22Rv1 (cell line): ENCODE data around the gene INSYN2B.
"Not testable (repeated sequence)": the region's sequence is repeated elsewhere in the genome, so short reads cannot be mapped to it uniquely, and the experiment has no call there.

Experiments
- H3K27ac ChIP-seq: fragments of 450-650 bp; 2 replicates; pipeline ENCODE4 v1.5.1; 2017
- ZFX ChIP-seq: fragments of 450-650 bp; IDR thresholded peaks from 2 replicates; pipeline ENCODE4 v1.6.1; 2017; ENCODE audit warnings: antibody characterized with exemption, borderline replicate concordance
- TF ChIP-seq, protein P1 (sequence below): fragments of 450-650 bp; IDR thresholded peaks from 2 replicates; pipeline ENCODE4 v1.5.1; 2017; ENCODE audit warnings: mild to moderate bottlenecking

Gene INSYN2B

DNA sequence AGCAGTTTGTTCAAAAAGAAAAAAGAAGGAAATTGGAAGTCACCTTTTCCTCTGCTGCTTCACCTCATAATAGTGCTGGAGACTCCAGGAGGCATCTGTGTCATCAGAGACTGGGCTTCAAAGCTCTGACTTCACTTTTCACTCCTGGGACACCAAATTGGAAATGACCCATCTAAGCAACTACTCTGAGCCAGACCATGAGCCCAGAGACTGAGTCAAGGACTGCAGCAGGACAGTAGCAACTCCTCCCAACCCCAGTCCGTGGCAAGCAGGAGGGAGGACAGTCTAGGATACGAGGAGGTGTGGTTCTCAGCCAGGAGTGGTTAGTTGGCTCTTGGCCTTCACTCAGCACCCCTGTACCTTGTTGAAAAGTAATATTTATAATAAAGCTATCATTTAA is 131.5 kb downstream of the INSYN2B start:
- H3K27ac ChIP-seq, result no peak overlapping the region
- no peak for TF ChIP-seq ZFX

GRCh38 chr5:169848271-169848670 is 132.0 kb downstream of the INSYN2B start:
- TF ChIP-seq, protein P1, sequence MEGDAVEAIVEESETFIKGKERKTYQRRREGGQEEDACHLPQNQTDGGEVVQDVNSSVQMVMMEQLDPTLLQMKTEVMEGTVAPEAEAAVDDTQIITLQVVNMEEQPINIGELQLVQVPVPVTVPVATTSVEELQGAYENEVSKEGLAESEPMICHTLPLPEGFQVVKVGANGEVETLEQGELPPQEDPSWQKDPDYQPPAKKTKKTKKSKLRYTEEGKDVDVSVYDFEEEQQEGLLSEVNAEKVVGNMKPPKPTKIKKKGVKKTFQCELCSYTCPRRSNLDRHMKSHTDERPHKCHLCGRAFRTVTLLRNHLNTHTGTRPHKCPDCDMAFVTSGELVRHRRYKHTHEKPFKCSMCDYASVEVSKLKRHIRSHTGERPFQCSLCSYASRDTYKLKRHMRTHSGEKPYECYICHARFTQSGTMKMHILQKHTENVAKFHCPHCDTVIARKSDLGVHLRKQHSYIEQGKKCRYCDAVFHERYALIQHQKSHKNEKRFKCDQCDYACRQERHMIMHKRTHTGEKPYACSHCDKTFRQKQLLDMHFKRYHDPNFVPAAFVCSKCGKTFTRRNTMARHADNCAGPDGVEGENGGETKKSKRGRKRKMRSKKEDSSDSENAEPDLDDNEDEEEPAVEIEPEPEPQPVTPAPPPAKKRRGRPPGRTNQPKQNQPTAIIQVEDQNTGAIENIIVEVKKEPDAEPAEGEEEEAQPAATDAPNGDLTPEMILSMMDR, result no peak
- TF ChIP-seq ZFX, result no peak
- no peak overlapping the region for H3K27ac ChIP-seq

- no peak overlapping the region for H3K27ac ChIP-seq
- TF ChIP-seq ZFX, result no peak
- TF ChIP-seq, protein P1, result no peak
Measured at GRCh38 chr5:169847519-169847918, 132.8 kb downstream of the INSYN2B start.

DNA sequence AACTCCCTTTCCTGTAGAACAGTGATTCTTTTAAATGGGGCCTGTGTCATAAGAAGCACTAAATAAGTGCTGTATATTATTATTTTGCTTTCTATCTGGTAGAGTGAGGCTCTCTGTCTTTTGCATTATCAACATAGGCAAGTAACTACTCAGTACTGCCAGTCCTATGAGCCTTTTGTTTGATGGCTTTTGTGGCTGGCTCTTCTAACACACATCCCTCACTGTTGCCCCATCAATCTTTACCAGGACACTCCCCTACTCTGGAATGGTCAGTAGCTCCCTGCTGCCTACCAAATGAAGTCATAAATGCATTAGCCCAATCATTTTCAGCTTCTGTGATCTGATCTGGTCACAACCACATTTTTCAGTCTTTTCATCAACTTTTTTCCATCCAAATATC is 137.6 kb downstream of the INSYN2B start:
- H3K27ac ChIP-seq, result no peak overlapping the region
- TF ChIP-seq, protein P1, result no peak
- TF ChIP-seq ZFX, result no peak

GRCh38 chr5:169840405-169840804 is 139.9 kb downstream of the INSYN2B start:
- no peak for TF ChIP-seq ZFX
- TF ChIP-seq, protein P1, result no peak
- no peak overlapping the region for H3K27ac ChIP-seq

- H3K27ac ChIP-seq, result no peak overlapping the region
- TF ChIP-seq, protein P1, result no peak
- TF ChIP-seq ZFX, result no peak
Measured at GRCh38 chr5:169838688-169839087, 141.6 kb downstream of the INSYN2B start.

- H3K27ac ChIP-seq, result no peak overlapping the region
- no peak for TF ChIP-seq ZFX
- TF ChIP-seq, protein P1, result no peak
Measured at GRCh38 chr5:169837686-169838085, 142.6 kb downstream of the INSYN2B start.

DNA sequence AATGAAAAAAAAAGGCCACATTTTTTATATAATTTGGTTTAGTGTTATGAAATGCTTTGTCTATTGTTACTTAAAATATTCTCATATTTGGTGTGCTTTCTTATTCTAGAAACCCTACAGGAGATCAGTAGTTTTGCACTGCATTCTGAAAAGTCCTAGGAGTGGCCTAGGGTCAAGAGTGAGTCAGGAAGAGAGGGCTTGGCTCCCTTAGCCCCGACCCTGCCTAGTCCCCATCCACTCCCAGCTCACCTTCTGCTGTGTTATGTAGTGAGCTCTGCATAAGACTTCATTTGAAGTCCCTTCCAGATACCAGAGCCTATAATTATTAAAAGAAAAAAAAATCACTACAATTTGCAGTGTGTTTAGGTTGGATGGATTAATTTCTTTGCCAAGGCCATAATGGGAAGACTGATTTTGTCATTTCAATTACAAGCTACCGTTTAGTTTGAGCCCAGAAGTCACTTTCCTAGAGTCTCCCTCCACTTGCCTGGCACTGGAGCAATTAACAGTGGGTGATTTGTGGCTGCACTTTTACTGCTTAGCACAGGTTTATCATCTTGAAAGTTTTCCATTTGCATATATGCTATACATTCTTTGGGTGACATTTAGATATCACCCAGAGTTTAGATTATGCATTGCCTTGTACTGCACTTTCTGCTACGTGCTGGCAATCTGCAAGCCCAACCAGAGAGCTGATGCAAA is 143.3 kb downstream of the INSYN2B start:
- no peak for TF ChIP-seq ZFX
- TF ChIP-seq, protein P1, result no peak

GRCh38 chr5:169834540-169834939 is 145.8 kb downstream of the INSYN2B start:
- not testable (repeated sequence) for H3K27ac ChIP-seq

More for the DNA sequence above, 143.3 kb downstream of the INSYN2B start:
- no peak overlapping the region for H3K27ac ChIP-seq

DNA sequence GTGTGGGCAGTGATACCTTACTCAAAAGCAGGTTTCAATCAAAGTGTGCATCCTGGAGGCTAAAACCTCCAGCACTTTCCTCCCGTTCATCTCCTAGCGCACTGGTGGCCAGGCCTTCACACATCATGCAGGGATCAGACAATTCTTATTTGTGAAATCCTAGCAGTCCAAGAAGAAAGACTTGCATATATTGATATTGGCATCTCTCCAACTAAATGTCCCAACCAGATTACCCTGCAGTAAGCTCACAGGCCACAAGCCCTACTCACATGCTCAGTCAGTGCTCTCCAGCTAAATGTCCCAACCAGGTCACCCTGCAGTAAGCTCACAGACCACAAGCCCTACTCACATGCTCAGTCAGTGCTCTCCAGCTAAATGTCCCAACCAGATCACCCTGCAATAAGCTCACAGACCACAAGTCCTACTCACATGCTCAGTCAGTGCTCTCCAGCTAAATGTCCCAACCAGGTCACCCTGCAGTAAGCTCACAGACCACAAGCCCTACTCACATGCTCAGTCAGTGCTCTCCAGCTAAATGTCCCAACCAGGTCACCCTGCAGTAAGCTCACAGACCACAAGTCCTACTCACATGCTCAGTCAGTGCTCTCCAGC is 146.5 kb downstream of the INSYN2B start:
- not testable (repeated sequence) for H3K27ac ChIP-seq
